ENCODE data around the gene TRAPPC12. TPM values are rescaled to one million over a fixed set of nuclear protein-coding genes. Genes with fewer than 3 reads are reported as not detected.

Gene TRAPPC12
- total RNA-seq, 1 experiment from 2014 or later = 63.2 TPM

DNA sequence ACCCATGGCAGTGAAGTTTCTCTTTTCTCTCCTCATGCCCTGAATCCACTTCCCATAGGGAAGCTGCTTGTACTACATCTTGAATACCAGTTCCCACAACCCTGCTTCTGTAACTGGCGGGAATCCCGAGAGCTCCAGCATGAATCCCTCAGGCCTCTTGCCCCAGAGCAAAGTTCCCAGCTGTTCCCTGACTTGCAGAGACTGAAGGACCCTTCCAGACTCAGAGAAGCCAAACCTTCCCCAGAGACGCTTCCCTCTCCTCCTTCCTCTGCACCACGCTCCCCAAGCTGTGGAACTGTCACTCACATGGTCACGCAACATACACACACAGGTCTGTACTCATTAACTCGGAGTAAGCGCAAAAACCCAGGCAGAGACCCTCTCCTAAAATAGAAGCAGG lies 26.4 kb downstream of the TRAPPC12 start:
- no peak for DNase-seq (ENCODE audit: low read depth)

DNA sequence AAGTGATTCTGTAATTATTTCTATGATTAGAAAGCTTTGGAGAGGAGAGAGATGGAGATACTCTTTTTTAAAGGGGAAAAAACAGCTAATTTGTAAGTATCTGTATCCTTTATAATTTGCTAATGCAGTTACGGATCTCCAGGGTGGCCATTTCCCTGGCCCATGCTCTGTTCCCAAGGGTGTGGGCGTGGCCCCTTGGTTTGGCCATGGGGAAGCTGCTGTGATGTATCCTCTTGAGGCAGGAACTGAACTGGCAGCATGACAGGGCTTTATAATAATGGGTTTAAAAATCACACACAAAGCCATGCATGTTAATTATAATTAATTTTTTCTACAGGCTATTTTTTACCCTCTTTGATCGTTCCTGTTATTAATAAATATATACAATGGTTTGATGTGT lies 27.0 kb downstream of the TRAPPC12 start:
- DNase-seq (ENCODE audit: low read depth) = no peak

DNA sequence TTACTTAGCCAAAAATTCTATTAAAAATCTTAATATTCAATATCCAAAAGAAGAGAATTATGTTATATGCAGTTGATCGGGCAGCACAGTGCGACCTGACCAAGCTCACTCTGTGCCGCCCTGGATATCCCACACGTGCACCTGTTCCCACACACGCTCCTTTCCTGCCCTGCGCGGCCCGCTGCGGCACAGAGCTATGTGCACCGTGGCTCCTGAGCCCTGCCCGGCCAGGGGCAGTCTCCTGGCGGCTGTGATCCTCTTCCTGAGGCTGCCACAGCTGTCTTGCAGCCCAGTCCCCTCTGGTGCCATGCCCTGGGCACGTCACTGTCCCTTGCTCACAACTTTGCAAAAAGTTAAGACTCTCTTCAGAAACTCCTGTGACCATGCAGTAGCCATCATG lies 29.3 kb downstream of the TRAPPC12 start:
- no peak for DNase-seq (ENCODE audit: low read depth)

DNA sequence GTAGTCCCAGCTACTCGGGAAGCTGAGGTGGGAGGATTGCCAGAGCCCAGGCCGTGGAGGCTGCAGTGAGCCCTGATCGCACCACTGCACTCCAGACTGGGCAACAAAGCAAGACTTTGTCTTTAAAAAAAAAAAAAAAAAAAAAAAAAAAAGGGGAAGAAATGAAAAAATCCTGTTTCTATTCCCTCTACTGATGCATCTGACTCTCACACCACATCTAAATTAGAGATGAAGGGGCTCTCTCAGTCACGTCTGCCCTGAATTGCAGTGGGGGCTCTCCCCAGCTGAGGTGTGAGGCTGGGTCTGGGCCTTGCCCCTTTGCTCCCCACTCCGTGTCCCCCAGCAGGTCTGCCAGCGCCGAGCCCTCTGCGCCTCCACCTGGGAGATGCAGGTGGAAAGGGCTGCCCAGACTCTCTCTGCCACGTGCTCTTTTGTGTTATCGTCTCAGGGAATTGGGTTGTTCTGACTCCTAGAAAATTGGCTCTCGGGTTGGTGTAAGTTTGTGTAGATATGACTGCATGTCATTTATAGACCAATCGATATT lies 30.2 kb downstream of the TRAPPC12 start:
- no peak for DNase-seq (ENCODE audit: low read depth)

DNA sequence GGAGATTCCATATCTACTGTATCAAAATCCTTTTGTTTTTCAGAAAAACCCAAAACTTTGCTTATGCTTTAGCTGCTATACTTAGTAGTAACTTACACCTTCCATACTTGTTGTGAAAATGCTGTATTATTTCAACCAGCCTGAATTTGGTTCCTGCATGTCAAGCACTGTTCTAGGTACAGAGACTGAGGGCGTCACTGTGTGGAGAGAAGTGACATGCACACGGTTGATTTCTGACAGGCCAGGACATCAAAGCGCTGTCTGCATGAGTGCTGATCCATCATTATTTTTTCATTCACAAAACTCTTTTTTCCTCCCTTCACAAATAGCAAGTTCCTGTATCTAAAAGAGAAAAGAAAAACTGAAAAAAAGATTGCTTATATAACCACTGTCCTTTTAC lies 31.6 kb downstream of the TRAPPC12 start:
- DNase-seq (ENCODE audit: low read depth) = no peak

DNA sequence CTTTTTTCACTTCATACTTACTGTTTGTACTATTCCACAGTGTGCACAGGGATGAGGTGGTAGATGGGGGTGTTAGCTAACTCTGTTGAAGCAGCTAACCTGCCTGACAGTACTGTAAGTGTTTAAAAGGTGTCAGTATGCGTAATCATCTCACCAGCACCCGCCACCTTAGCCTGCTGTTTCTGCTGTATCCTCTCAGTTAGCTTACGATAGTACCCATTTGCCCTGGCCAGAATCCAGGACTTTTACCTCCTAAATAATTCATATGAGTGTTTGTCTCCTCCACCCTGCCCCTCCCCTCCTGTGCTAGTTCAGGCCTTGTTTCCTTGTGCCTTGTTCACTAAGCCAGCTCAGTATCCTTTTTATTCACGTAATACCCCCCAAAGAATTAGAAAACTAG lies 34.2 kb downstream of the TRAPPC12 start:
- no peak for DNase-seq (ENCODE audit: low read depth)

DNA sequence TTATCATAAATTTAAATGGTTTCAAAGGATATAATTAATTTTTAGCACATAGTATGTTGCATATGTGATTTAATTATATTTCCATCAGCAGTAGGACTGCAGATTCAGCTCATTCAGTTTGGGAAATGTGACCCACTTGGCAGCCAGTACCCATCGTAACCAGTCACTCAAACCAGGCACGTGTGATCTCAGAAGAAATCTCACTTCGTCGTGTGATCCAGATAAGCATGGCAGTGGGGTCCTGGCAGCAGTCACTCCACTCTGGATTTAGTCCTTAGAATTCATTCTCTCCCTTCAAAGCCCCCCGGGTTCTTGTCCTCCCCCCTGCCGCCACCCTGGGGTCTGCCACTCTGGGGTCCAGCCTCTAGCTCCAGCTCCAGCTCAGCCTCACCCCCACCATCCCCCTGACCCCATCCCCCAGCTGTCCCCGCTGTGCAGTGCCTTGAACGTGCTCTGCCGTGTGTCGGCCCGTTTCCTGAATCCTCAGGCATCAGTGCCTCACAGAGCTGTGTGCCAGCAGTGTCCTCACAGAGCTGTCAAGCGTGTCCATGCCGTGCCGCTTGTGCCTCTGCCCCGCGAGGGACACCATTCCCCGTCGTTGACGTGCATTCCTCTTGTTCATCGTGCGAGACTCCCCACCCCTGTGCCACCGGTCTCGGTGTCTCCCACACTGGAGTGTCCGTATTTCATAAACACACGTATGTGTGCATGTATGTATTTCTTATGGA lies 34.8 kb downstream of the TRAPPC12 start:
- no peak for DNase-seq (ENCODE audit: low read depth)

DNA sequence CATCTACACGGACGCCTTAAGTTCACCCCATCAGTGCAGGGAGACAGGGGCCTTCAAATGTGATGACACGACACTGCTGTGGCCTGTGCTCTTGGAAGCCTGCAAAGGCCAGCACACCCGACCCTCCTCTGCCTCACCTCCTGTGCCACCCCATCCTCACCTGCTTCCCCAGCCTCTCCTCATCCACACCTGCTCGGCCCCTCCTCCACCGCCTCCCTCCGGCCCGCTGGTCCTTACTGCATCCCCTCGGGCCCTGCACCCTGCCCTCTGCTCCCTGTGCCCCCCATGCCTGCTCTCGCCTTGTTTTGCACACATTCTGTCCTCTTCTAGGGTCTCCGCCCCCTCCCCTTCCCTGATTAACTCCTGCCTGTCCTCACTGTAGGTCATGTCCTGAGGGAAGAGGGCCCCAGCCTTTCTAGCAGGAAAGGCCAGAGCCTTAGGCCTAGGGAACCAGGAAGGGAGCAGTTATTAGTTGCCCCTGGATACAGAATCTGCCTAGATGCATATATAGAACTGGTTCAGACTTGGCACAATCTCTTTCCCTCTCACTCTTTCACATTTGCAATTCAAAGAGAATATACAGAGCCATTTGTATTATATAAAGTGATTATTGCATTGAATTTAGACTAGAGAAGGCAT lies 39.4 kb downstream of the TRAPPC12 start:
- DNase-seq (ENCODE audit: low read depth) = no peak

DNA sequence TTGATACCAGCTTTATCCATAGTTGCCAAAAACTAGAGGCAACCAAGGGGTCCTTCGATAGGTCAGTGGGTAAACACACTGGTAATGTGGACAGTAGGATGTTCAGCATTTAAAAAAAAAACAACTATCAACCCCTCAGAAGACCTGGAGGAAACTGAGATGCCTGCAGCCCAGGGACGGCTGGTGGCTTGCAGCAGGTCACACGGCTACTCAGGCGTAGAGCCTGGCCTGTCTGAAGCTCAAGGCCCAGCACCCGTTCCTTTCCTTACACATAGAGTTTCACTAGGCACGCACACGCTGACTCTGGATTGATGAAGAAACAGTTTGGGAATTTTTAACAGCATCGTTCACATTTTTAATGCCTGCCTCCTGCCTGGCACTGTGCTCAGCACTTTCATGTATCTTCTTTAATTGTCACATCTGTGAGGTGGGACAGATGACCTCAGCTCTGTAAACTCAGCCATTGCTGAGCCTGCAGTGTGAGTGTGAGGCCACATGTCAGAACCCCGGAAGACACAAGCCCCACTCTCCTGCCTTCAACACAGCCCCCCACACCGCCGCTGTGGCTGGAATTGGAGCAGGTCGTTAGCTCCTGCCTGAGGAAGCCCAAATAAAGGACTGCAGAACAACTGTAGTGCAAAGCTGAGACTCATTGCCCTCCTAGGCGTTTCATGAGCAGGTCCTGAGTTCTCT lies 40.7 kb downstream of the TRAPPC12 start:
- DNase-seq (ENCODE audit: low read depth) = no peak

DNA sequence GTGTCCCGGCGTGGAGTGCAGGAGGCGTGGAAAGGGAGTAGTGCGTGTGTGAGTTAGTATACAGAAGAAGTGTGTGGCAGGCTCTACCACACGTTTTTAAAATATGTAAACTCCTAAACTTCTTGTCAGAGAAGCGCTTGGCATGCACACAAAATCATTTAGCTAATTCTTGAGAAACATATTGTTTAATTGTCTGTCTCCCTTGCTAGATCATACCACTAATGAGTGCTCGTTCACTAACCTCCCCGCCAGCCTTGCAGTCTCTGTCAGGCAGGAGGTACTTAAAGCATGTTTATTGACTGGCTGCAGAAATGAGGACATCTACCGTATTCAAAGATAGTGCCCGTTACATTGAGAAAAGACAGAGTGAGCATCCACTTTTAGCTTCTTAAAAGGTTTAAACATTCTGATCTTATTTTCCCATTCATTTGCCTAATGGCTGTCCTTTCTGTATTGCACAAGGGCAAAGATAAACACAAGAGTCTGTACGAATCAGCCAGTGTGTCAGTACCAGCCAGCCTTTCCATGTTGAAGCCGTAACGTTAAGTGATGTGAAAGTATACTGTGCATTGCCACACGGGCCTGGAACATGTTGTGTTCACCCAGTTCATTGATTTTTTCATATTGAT lies 41.4 kb downstream of the TRAPPC12 start:
- no peak for DNase-seq (ENCODE audit: low read depth)

DNA sequence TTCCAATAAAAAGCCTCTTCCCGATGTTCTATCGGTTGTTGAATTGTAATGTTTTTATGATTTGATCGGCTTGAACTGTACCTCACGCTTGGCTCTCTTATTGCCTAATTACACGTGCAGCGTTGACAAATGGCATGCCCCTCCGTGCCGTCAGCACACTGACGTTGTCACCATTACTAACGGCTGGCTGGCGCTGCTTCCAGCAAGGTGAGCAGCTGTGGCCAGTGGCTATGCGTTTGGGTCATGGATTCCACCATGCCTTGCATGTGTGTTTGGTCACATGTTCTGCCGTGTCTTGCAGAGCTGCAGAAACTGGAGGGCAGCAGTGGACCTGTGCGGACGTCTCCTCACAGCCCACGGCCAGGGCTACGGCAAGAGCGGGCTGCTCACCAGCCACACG lies 42.1 kb downstream of the TRAPPC12 start:
- no peak for DNase-seq (ENCODE audit: low read depth)

DNA sequence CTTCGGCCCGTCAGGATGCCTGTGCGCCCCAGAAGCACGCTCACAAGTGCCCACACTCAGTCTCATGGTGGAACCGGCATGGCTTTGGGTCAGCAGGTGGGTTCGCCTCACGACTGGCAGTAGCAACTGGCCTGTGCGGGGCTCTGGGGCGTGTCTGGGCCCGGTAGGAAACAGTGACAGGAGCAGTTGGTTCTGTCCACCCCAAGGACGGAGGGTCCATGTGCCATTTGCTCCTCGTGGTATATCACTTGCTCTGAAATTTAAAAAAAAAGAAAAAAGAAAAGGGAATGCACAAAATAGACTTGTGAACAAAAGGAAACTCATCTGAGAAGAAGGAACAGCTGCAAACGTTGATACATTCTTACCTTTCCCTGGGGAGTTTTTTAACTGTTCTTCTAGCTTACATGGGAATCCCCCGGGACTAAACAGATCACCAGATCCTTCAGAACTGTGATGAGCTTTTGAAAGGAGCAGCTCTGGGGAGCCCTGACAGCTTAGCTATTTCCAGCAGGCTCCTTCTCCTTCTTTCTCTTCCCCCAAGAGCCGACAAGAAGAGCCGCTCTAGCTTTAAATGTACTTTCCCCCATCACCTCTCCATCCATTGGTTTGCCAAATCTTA lies 42.8 kb downstream of the TRAPPC12 start:
- DNase-seq (ENCODE audit: low read depth) = no peak

DNA sequence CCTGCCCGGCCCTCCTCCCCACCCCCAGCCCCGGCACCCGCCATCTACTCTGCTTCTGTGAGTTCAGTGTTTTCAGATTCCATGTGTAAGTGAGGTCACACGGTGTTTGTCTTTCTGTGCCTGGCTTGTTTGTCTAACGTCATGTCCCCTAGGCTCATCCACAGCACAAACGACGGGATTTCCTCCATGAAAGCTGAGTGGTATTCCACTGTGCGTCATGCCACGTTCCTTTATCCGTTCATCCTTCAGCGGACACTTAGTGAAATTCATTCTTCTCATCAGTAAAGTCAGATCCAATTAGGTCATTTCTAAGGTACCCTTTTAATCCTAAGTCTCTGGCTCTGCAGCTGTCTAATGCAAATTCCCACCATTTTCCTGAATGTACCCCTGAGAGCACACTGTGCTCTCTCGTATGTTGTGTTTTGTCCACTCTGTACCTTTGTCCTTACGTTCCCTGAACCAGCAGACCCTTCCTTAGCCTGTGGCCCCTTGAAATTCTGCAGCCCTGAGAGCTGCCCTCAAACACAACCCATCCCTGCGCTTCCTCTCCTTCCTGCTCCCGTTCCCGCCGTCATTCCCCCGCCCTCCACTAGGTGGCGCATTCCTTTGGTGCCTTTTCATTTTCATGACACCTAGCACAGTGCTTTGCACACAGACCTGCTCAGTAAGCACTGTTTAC lies 44.1 kb downstream of the TRAPPC12 start:
- peak; percentile 57 for DNase-seq (ENCODE audit: low read depth)

DNA sequence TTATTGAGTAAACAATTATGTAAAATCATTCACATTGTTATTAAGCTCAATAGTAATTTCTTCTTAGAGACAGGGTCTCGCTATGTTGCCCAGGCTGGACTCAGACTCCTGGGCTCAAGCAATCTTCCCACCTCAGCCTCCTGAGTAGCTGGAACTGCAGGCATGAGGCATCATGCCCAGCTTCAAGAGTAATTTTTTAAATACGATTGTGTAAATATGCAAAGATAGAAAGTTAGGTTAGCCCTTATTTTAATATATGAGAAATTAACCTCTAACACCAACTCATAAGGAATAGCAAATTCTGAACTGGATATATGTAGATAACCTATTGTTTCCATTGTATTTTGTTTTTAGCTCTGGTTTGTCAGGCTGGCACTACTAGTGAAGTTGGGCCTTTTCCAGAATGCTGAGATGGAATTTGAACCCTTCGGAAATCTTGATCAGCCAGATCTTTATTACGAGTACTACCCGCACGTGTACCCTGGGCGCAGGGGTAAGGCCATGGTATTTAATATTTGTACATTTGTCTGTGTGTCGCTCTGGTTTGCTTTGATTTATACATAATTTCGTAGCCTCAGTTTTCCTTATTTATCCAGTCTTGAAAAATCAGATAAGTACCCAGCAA lies 44.8 kb downstream of the TRAPPC12 start:
- no peak for DNase-seq (ENCODE audit: low read depth)

DNA sequence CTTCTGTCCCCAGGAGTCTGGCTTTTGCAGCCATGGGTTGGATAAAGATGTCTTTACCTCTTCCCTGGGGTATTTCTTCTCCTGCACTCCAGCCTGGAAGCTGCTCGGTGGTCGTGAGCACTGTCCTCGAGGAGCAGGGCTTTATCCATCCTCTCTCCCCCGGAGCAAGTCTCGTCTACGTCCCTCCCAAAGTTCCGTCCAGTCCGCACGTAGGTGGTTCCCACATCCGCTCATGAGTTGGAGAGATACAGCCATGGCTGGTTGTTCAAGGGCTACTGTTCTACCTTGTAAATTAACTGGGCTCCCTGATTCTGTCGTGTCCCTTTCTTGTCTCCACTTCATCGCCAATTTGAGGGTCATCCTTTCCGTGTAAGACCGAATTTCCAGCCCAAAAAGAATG lies 47.1 kb downstream of the TRAPPC12 start:
- DNase-seq (ENCODE audit: low read depth) = no peak

DNA sequence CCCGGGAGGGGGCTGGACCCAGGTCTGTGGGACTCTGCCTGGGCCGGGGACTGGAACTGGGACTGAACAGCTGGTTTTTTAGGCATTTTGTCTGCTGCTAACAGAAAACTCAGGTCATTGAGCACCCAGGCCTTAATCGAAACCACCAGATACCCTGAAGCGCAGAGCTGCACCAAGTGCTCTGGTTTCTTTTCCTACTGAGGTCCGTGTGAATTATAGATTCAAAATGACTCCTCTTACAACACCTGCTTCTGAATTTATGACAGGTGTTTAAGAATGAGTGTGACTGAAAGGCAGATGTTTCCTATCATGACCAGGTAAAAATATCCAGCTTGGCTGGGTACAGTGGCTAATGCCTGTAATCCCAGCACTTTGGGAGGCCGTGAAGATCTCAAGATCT lies 47.8 kb downstream of the TRAPPC12 start:
- DNase-seq (ENCODE audit: low read depth) = no peak

DNA sequence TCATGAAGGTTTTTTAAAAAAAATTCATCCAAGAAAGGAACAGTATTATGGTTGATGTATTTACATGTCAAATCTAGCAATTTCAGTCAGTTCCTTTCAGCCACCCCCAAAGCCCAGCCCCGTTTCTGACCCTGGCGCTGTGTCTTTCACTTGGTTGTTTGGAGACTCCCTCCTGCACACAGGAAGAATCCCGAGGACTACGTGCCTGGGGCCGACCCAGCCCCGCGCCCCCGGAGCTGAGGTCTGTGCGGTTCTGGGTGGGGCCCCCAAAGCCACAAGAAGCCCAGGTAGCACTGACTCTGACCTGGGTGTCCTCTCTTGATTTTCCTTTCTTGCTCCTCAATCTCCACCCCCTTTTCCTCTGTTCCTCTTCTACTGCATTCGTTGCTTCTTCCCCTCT lies 49.1 kb downstream of the TRAPPC12 start:
- no peak for DNase-seq (ENCODE audit: low read depth)

DNA sequence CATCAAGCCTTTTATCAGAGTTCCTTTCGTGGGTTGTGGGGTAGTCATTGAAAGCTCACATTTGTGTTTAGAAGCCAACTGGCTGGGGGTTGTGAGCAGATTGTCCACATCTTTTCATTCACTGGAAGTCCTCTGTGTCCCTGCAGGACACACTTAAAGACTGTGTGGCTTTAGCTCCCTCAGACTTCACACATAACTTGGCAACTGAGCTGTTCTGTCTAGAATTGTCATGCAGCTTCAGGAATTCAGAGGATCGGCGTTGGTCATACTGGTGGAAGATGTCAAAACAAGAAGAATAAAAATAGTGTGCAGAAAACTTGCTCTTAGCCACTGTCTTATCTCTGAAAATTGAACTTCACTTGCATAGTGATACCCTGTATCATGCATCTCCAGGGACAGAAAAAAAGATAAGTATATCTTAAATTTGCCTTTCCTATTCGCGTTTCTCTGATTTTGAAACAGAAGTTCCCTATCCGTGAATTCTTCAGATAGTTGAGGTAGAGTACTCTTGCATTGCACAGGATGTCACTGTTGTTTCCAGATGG lies 49.6 kb downstream of the TRAPPC12 start:
- no peak for DNase-seq (ENCODE audit: low read depth)

DNA sequence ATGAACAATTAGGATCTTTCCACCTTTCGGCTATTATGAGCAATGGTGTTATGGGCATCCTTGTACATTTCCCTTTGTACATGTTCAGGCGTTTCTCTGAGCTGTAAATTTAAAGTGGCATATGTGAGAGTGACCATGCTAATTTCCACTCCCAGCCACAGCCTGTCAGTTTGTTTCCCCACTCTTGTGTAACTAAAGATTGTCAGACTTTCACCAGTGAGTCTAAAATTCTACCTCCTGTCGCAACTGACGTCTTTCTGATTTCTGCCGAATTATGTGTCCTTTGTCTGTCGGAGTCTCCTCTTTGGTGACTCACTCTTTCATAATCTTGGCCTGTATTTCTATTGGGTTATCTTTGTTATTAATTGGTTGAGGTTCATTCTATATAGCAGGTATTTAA lies 50.7 kb downstream of the TRAPPC12 start:
- no peak for DNase-seq (ENCODE audit: low read depth)
